NK-92 (cell line): Measurements from ENCODE around the gene VWC2.
"Not testable (repeated sequence)": the region's sequence is repeated elsewhere in the genome, so short reads cannot be mapped to it uniquely, and the experiment has no call there.

Source experiments
- DNase-seq: peaks from one replicate; lab custom pipeline; 2025; ENCODE audit not compliant: unreplicated experiment; lab: John Stamatoyannopoulos, UW

The VWC2 gene

GRCh38 chr7:49848211-49848841 is 74.9 kb downstream of the VWC2 start:
- DNase-seq = no peak

- DNase-seq = no peak
Measured at GRCh38 chr7:49850921-49851613, 77.6 kb downstream of the VWC2 start.

GRCh38 chr7:49851614-49851934 is 78.1 kb downstream of the VWC2 start:
- not testable (repeated sequence) for DNase-seq

- no peak for DNase-seq
Measured at GRCh38 chr7:49852619-49853462, 79.4 kb downstream of the VWC2 start.

- no peak for DNase-seq
Measured at GRCh38 chr7:49855281-49855980, 82.0 kb downstream of the VWC2 start.

- DNase-seq = no peak
Measured at GRCh38 chr7:49860293-49860692, 86.9 kb downstream of the VWC2 start.

DNA sequence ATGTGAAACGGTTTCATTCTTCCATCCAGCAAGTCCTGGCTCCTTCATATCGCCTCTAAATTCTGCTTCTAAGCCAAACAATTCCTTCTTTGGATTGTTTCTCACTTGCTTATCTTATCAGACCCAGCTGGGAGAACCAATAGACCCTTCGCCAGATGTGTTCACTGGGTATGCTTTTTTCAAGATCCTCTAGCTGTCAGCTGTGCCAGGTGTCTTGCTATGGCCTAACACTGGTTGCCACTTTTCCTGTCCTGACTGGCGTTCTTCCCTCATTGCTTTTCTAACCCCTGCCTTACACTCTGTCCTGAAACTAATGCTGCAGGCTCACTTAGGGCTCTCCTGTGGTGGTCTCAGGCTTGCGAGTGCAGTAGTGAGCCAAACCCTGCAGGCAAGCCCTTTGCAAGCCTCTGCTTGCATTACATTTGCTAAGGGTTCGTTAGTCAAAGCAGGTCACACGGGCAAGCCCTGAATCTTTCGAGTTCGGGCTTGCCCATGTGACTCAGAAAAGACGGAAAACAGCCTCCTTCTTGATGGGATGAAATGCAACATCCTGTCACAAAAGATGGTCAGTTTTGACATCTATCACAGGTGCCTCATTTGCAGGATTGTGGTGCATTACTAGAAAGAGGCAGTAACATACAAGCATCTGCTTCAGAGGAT is 92.8 kb downstream of the VWC2 start:
- no peak for DNase-seq

DNA sequence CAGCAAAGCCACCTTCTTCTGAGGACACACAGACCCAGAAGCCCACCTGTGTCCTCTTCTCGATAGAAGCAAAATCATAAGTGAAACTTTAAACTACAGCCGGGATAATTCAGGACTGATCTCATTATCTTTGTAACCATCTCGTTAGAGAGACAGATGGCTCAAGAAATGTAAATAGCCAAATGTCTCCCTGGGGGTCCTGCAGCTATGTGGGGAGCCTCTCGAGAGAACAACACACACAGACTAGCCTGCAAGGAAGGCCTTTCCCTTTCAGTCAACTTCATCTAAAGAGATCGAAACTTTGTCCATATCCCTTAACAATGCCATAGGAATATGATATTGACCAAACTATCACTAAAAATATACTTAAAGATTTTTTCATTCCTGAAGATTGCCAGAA is 93.5 kb downstream of the VWC2 start:
- DNase-seq = no peak

- DNase-seq = no peak
Measured at GRCh38 chr7:49873420-49873819, 100.0 kb downstream of the VWC2 start.

- no peak for DNase-seq
Measured at GRCh38 chr7:49875336-49875735, 101.9 kb downstream of the VWC2 start.

DNA sequence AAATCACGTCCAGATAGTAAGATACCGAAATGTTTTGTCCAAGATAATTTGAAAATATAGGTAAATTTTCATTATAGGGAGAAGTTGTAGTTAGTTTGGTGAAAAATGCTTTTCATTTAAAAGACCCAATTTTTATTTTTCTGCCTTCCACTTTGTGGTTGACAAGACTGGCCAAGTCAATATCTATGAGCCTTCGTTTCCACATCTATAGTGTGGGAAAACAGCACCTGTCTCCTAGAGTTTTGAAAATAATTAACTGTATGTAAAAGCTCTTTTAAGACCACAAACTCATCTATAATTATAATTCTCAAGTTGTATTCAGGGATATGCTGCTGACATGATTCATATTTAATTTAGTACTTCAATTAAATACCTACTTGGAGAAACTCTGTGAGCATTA is 102.8 kb downstream of the VWC2 start:
- no peak for DNase-seq

DNA sequence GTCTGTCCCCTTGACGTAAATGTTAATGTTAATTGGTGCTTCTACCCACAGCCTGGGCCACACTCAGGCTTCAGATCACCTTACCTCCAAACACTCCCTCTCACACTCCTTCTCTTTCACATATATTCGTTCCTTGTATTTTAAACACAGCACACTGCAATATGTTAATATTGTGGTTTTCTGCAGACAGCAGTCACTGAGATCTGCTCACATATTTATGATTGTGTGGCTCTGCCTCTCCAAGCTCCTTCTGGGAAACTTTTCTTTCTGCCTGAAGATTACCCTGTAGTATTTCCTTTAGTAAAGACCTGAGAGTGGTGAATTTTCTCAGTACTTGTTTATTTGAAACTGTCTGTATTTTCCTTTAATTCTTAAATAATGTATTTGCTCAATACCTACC is 104.7 kb downstream of the VWC2 start:
- DNase-seq = no peak

DNA sequence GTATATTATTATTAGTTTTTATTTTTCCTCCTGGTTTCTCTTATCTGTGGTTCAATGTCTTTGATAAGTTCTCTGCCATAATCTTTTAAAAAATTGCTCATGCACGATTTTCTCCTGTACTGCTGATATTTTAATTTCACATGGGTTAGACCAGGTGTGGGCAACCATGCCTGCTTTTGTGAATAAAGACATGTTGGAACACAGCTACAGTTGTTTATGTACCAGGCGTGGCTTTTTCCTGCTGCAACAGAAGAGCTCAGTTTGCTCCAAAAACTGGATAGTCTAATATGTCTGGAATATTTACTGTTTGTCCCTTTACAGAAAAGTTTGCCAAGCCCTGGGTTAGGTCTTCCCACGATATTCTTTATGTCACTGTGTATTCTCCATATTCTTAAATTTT is 105.2 kb downstream of the VWC2 start:
- DNase-seq = no peak

GRCh38 chr7:49883933-49884332 is 110.5 kb downstream of the VWC2 start:
- no peak for DNase-seq

- DNase-seq = no peak
Measured at GRCh38 chr7:49885593-49886285, 112.3 kb downstream of the VWC2 start.

DNA sequence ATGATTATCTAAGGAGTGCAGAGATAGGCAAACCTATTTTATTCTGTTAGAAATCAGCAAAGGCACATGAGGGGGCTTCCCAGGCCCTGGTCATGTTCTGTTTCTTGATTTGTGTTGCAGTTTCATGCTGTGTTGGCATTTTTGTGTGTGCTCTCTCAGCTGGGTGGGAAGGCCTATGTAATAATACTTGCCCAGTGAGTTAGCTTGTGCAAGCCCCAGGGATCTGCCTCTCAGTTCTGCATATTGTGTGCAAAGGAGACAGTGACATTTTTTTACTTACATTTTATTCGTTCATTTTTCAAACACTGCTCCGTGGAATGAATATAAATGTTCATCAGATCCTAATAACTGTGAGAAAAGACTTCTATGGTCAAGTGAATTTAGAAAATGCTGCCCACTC is 119.0 kb downstream of the VWC2 start:
- DNase-seq = no peak

DNA sequence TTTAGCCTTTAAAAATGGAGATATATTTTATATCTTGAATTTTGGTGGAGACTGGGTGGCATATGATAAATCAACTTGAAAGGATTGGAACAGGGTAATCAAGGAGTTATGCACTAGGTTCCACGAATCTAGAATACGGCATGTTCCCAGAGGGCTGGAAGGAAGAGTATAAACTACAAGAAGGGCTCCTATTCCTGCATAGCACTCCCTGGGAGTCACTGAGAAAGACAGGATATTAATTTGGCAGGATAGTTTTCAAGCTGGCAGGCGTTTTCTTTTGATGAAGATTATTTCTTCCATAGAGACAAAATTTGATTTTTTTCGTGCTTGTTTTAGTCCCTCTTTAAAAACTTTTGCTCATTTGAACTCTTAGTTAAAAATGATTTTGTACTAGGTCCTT is 119.7 kb downstream of the VWC2 start:
- no peak for DNase-seq

DNA sequence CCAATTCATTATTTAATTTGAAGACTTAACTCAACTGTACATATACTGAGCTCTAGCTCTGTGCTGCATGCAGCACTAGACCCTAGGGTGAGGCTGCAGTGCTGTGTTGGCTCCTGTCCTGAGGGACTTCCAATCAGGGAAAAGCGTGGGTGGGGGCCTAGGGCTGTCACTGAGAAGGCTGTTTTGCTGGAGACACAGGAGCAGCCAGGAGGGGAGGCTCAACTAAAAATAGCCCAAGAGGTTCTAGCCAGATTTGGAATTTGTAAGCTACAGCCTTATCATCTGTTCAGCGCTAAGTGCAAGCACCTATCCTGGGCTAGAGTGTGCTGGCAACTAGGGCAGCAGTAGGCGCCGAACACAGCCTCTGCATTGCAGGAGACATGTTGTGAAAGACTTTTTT is 121.1 kb downstream of the VWC2 start:
- DNase-seq = no peak

DNA sequence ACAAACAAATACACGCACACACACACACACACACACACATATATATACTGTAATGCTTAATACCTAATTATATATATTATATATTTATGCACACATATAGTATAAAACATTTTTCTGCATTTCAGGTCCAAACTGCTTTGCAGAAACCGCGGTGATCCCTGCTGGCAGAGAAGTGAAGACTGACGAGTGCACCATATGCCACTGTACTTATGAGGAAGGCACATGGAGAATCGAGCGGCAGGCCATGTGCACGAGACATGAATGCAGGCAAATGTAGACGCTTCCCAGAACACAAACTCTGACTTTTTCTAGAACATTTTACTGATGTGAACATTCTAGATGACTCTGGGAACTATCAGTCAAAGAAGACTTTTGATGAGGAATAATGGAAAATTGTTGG is 138.5 kb downstream of the VWC2 start:
- DNase-seq = no peak

GRCh38 chr7:49926720-49927119 is 153.3 kb downstream of the VWC2 start:
- no peak for DNase-seq

DNA sequence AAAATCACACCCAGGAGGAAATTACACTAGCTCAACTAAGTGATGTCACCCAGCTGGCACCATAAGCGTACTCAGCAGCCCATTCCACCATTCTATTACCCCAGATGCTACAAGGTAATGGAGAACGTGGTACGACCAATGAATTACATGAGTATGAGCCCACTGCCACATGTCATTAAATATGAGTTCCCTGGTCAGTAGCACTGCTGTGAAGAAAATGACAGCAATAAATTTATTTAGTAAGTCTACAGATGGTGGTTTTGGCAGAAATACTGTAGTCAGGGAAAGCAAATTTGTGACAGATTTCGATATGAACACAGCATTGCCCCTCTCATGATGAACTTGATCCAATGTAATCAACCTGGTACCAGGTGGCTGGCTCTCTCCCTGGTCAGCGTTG is 154.2 kb downstream of the VWC2 start:
- no peak for DNase-seq
